Fibroblast of pulmonary artery (primary cell): ENCODE measurements around the gene HOXD11.
A peak's percentile ranks its signal among the peaks of the same experiment; 100 is the strongest.

Experiments
- DNase-seq: peaks from one replicate; pipeline ENCODE4 v3.0.0-alpha.2; 2010; ENCODE audit warnings: low read depth
- H3K4me3 ChIP-seq: replicated peaks from 2 replicates; pipeline ENCODE4 v1.5.1; 2011; ENCODE audit warnings: low read depth, mild to moderate bottlenecking, control low read depth, low read length, moderate library complexity
- CTCF ChIP-seq: IDR thresholded peaks from 2 replicates; pipeline ENCODE4 v1.5.1; 2011; ENCODE audit warnings: mild to moderate bottlenecking, control low read depth, low read length, inconsistent platforms; ENCODE audit errors: missing control alignments

The HOXD11 gene

GRCh38 chr2:176128982-176129796 lies 22.1 kb downstream of the HOXD11 start, which contains the start of gene HOXD8:
Gene HOXD8 (plus strand): TSS chr2:176129705. CDS start chr2:176130367, 662 bp downstream.
- no peak for TF ChIP-seq CTCF
- no peak within 1 kb of the TSS for H3K4me3 ChIP-seq
- peak; percentile 42 for DNase-seq

- no peak for DNase-seq
- no peak overlapping the region for H3K4me3 ChIP-seq
- no peak for TF ChIP-seq CTCF
Observed at GRCh38 chr2:176129813-176130146, 22.7 kb downstream of the HOXD11 start.

GRCh38 chr2:176130147-176130956 lies 23.3 kb downstream of the HOXD11 start:
- DNase-seq: no peak
- TF ChIP-seq CTCF: no peak
- no peak overlapping the region for H3K4me3 ChIP-seq

GRCh38 chr2:176130957-176131847 lies 24.1 kb downstream of the HOXD11 start:
- H3K4me3 ChIP-seq: no peak overlapping the region
- DNase-seq: no peak
- no peak for TF ChIP-seq CTCF

- no peak overlapping the region for H3K4me3 ChIP-seq
- DNase-seq: no peak
- TF ChIP-seq CTCF: no peak
Observed at GRCh38 chr2:176131848-176132158, 24.7 kb downstream of the HOXD11 start.

GRCh38 chr2:176132205-176133171 lies 25.4 kb downstream of the HOXD11 start:
- TF ChIP-seq CTCF: no peak
- no peak overlapping the region for H3K4me3 ChIP-seq
- no peak for DNase-seq
